Endothelial cell of umbilical vein (primary cell): ENCODE measurements around the gene BCOR. TPM values are rescaled to one million over a fixed set of nuclear protein-coding genes. Genes with fewer than 3 reads are reported as not detected.

Source experiments
- BruUV-seq: library from RNA; stranded (reverse); fragments of 400-500 nt; replicated peaks from 2 replicates; lab custom pipeline; 2021; lab: Mats Ljungman, UMichigan
- CTCF ChIA-PET: fragments of 300-600, 350-600 bp; sonication (Branson Sonifier 250); formaldehyde crosslinking; loops from one replicate; lab custom pipeline; 2021; ENCODE audit warnings: antibody characterized with exemption, inconsistent platforms; lab: Charles Lee
- POLR2A ChIA-PET: fragments of 300-600, 350-600 bp; sonication (Branson Sonifier 250); formaldehyde crosslinking; loops from one replicate; lab custom pipeline; 2021; ENCODE audit warnings: antibody characterized with exemption, inconsistent platforms; lab: Charles Lee
- DNase-seq: peaks from one replicate; pipeline ENCODE4 v3.0.0-alpha.2; 2011; ENCODE audit warnings: low read depth, low spot score
- FAIRE-seq: peaks from 2 replicates; lab custom pipeline; 2011; peaks lifted over from hg19 to GRCh38; lab: Jason Lieb, UNC
- H2AFZ ChIP-seq: 2 replicates; pipeline ENCODE4 v1.6.0; 2012; ENCODE audit warnings: low read depth, low read length, control low read depth, inconsistent platforms
- H3K27ac ChIP-seq: 2 replicates; pipeline ENCODE4 v1.5.1; 2011; ENCODE audit warnings: low read depth, mild to moderate bottlenecking, control low read depth, low read length, moderate library complexity; ENCODE audit not compliant: insufficient read depth
- H3K27me3 ChIP-seq, 2 experiments: 2 replicates each; pipeline versions ENCODE4 v1.6.0 to v1.6.1; 2011; ENCODE audit warnings: low read length in 2 of 2, mixed read lengths in 1 of 2; ENCODE audit not compliant: control insufficient read depth in 2 of 2, insufficient read depth in 2 of 2
- H3K36me3 ChIP-seq, 2 experiments: 2 replicates in 1 of 2; 3 replicates in 1 of 2; pipeline ENCODE4 v1.5.1; 2011; ENCODE audit warnings: low read length in 2 of 2, mild to moderate bottlenecking in 1 of 2, moderate library complexity in 1 of 2; ENCODE audit not compliant: control insufficient read depth in 2 of 2, insufficient read depth in 2 of 2; ENCODE audit errors: extremely low read depth in 1 of 2
- H3K4me1 ChIP-seq: 3 replicates; pipeline ENCODE4 v1.5.1; 2011; ENCODE audit warnings: mild to moderate bottlenecking, low read length; ENCODE audit not compliant: control insufficient read depth, insufficient read depth; ENCODE audit errors: extremely low read depth
- H3K4me2 ChIP-seq: 2 replicates; pipeline ENCODE4 v1.6.1; 2011; ENCODE audit warnings: low read length, control low read depth, mixed read lengths; ENCODE audit not compliant: insufficient read depth
- H3K4me3 ChIP-seq, 3 experiments: fragments of 200-600 bp in 1 of 3; sonication (generic), shearing (Covaris generic) in 1 of 3; replicated peaks in 1 of 3; 2 replicates each; pipeline ENCODE4 v1.5.1; 2011 to 2016; ENCODE audit warnings: control low read depth in 3 of 3, low read length in 3 of 3, mild to moderate bottlenecking in 2 of 3, inconsistent platforms in 1 of 3, low read depth in 1 of 3, moderate library complexity in 1 of 3; ENCODE audit not compliant: insufficient read depth in 1 of 3
- H3K79me2 ChIP-seq: 2 replicates; pipeline ENCODE4 v1.6.0; 2012; ENCODE audit warnings: low read length, inconsistent platforms; ENCODE audit not compliant: control insufficient read depth, insufficient read depth
- H3K9ac ChIP-seq: replicated peaks from 2 replicates; pipeline ENCODE3; 2011; ENCODE audit warnings: low read length, control low read depth; ENCODE audit not compliant: insufficient read depth; ENCODE audit errors: extremely low read depth
- H3K9me1 ChIP-seq: replicated peaks from 3 replicates; pipeline ENCODE4 v1.6.0; 2011; ENCODE audit warnings: mild to moderate bottlenecking, low read length; ENCODE audit not compliant: control insufficient read depth, insufficient read depth; ENCODE audit errors: extremely low read depth
- H3K9me3 ChIP-seq: replicated peaks from 2 replicates; pipeline ENCODE4 v1.5.1; 2012; ENCODE audit warnings: low read length, inconsistent platforms; ENCODE audit not compliant: control insufficient read depth, insufficient read depth
- H4K20me1 ChIP-seq: replicated peaks from 2 replicates; pipeline ENCODE3; 2011; ENCODE audit warnings: mild to moderate bottlenecking, low read length; ENCODE audit not compliant: control insufficient read depth, insufficient read depth; ENCODE audit errors: extremely low read depth
- CTCF ChIP-seq, 2 donors: IDR thresholded peaks; 1 replicate in 1 of 2; 2 replicates in 1 of 2; pipeline ENCODE4 v1.5.1; 2011; ENCODE audit warnings: low read length in 2 of 2, mild to moderate bottlenecking in 2 of 2, moderate library complexity in 2 of 2, control low read depth in 1 of 2, inconsistent platforms in 1 of 2, low read depth in 1 of 2; ENCODE audit not compliant: insufficient read depth in 1 of 2; ENCODE audit errors: extremely low read depth in 1 of 2
- EZH2 ChIP-seq: IDR thresholded peaks from 2 replicates; pipeline ENCODE4 v1.6.1; 2012; ENCODE audit warnings: borderline replicate concordance, low read depth, mild to moderate bottlenecking, moderate library complexity, low read length, inconsistent platforms; ENCODE audit not compliant: severe bottlenecking
- FOS ChIP-seq: IDR thresholded peaks from 2 replicates; pipeline ENCODE4 v1.6.1; 2011; ENCODE audit warnings: mild to moderate bottlenecking, low read length, moderate library complexity, borderline replicate concordance; ENCODE audit not compliant: insufficient read depth
- GATA2 ChIP-seq: IDR thresholded peaks from 2 replicates; pipeline ENCODE4 v1.7.0; 2011; ENCODE audit warnings: low read depth, mild to moderate bottlenecking, moderate library complexity, mixed read lengths, low read length; ENCODE audit not compliant: insufficient read length, insufficient read depth
- JUN ChIP-seq: IDR thresholded peaks from 2 replicates; pipeline ENCODE4 v1.6.1; 2011; ENCODE audit warnings: borderline replicate concordance, low read depth; ENCODE audit not compliant: insufficient read length, insufficient read depth
- MAX ChIP-seq: IDR thresholded peaks from 2 replicates; pipeline ENCODE4 v1.6.1; 2011; ENCODE audit not compliant: insufficient read depth, insufficient read length
- MYC ChIP-seq: IDR thresholded peaks from one replicate; pipeline ENCODE4 v1.6.1; 2011; ENCODE audit warnings: mild to moderate bottlenecking, low read depth, low read length
- POLR2A ChIP-seq: IDR thresholded peaks from 2 replicates; pipeline ENCODE4 v1.6.1; 2012; ENCODE audit warnings: low read depth, mild to moderate bottlenecking, control low read depth, low read length
- POLR2AphosphoS5 ChIP-seq: IDR thresholded peaks from 2 replicates; pipeline ENCODE4 v1.6.1; 2012; ENCODE audit warnings: low read depth, mild to moderate bottlenecking, control low read depth, low read length, moderate library complexity; ENCODE audit not compliant: insufficient read depth
- dilution Hi-C: fragments of 300-500 bp; cut with MboI; formaldehyde crosslinking; loops from one replicate; pipeline ENCODE4 v1.15.0; 2019; ENCODE audit warnings: low sequenced_read_pairs; ENCODE audit not compliant: extremely low pct_ligation_motif_present
- intact Hi-C: fragments of 100-400 bp; cut with micrococcal nuclease; formaldehyde crosslinking; loops from one replicate; pipeline ENCODE4 v1.10.0; 2022
- polyA plus RNA-seq, 4 experiments: library from polyadenylated mRNA; depleted of rRNA in 3 of 4; stranded (reverse) in 3 of 4; unstranded in 1 of 4; fragments of >200 nt; gene quantifications; 2 replicates each; pipeline versions ENCODE4 v1.2.1 to v1.2.3, GENCODE V29; 2011 to 2012; ENCODE audit warnings: missing spikeins in 1 of 4
- total RNA-seq: library from RNA; stranded (reverse); gene quantifications from 2 replicates; pipeline ENCODE4 v1.2.3, GENCODE V29; 2021

The BCOR gene
- total and polyA plus RNA-seq, 2 donors (not counting 3 experiments of a cell fraction or from before 2014, with no cell fraction given) = 10.1 to 24.2 TPM

- DNase-seq = no peak
- FAIRE-seq = no peak
- Histone ChIP-seq H3K4me2 (no peak overlapping the region), H3K4me3 (no peak overlapping the region), H3K27ac (no peak overlapping the region), H3K79me2 (peaks cover 35% of the 10 kb centered on the region), H3K27me3 (no peaks in the 10 kb centered on the region), H3K9me1 (no peaks in the 10 kb centered on the region), H3K36me3 (no peaks in the 10 kb centered on the region), H2AFZ (no peak overlapping the region), H3K9me3 (no peaks in the 10 kb centered on the region), H3K4me1 (peaks cover 9% of the 10 kb centered on the region), H3K9ac (no peak overlapping the region), H4K20me1 (no peaks in the 10 kb centered on the region)
- CTCF ChIA-PET = no interaction called here
- intact Hi-C loops (no loop called here), dilution Hi-C loops (no loop called here)
- TF ChIP-seq MAX (no peak), FOS (no peak), EZH2 (no peak), CTCF (IDR thresholded peaks at IDR 0.05; ENCODE audit: extremely low read depth in 1 of 2, insufficient read depth in 1 of 2, low read depth in 1 of 2, low read length in 2 of 2) (no peak), JUN (no peak), GATA2 (no peak), POLR2AphosphoS5 (no peak), POLR2A (no peak), MYC (no peak)
- BruUV-seq = no TSS peak
- POLR2A ChIA-PET = no interaction called here
Measured at GRCh38 chrX:40080894-40081678, 16.7 kb downstream of the BCOR start.
